IMR-90 (cell line): ENCODE data around the gene ATP10D.

Source experiments
- BHLHE40 ChIP-seq: fragments of 150-350 bp; IDR thresholded peaks from 2 replicates; pipeline ENCODE4 v1.6.1; 2016; ENCODE audit warnings: mild to moderate bottlenecking, low read depth, low read length
- CTCF ChIP-seq: conservative IDR thresholded peaks from 2 replicates; pipeline ENCODE4 v1.5.1; 2012; ENCODE audit warnings: mild to moderate bottlenecking, low read depth, low read length, improper control_type of control experiment
- ELK1 ChIP-seq: fragments of 150-350 bp; IDR thresholded peaks from 2 replicates; pipeline ENCODE4 v1.6.1; 2016; ENCODE audit warnings: low read depth, mild to moderate bottlenecking, low read length, moderate library complexity, borderline replicate concordance
- MAFK ChIP-seq: IDR thresholded peaks from 2 replicates; pipeline ENCODE4 v1.6.1; 2012; ENCODE audit warnings: low read depth, low read length, improper control_type of control experiment
- MAZ ChIP-seq: IDR thresholded peaks from 2 replicates; pipeline ENCODE4 v1.6.1; 2012; ENCODE audit warnings: low read depth, mild to moderate bottlenecking, low read length, improper control_type of control experiment, moderate library complexity, borderline replicate concordance
- MXI1 ChIP-seq: IDR thresholded peaks from 2 replicates; pipeline ENCODE4 v1.6.1; 2012; ENCODE audit warnings: low read depth, mild to moderate bottlenecking, low read length, moderate library complexity, borderline replicate concordance
- POLR2A ChIP-seq: IDR thresholded peaks from 2 replicates; pipeline ENCODE4 v1.6.1; 2012; ENCODE audit warnings: mild to moderate bottlenecking, low read depth, low read length
- RFX5 ChIP-seq: IDR thresholded peaks from 2 replicates; pipeline ENCODE4 v1.8.0; 2012; ENCODE audit warnings: low read depth, mild to moderate bottlenecking, low read length, moderate library complexity

GRCh38 chr4:47505666-47506065, 20.6 kb downstream of the ATP10D start:
- no peak for TF ChIP-seq CTCF
- TF ChIP-seq POLR2A, result no peak
- TF ChIP-seq MAFK, result no peak
- TF ChIP-seq ELK1, result no peak
- TF ChIP-seq MXI1, result no peak
- no peak for TF ChIP-seq RFX5
- TF ChIP-seq BHLHE40, result no peak
- TF ChIP-seq MAZ, result no peak
